ENCODE measurements around the gene CPAMD8. TPM values are rescaled to one million over a fixed set of nuclear protein-coding genes. Genes with fewer than 3 reads are reported as not detected.

Gene CPAMD8
- total and polyA plus RNA-seq, 2 donors (not counting 1 experiment from before 2014, with no cell fraction given) = 1.1 to 2.7 TPM

GRCh38 chr19:16890461-16891184 is 136.0 kb downstream of the CPAMD8 start:
- POLR2A ChIA-PET = no interaction called here
- Histone ChIP-seq H2AFZ (ENCODE audit: insufficient read depth, low read depth, low read length, poor library complexity, severe bottlenecking) (no peak overlapping the region), H3K4me1 (ENCODE audit: control insufficient read depth in 2 of 2, insufficient read depth in 2 of 2, low read length in 2 of 2) (peaks cover 31 to 51% of the 10 kb centered on the region in 2 donors), H3K36me3 (replicated peaks in 1 of 2; ENCODE audit: control extremely low read depth in 1 of 2, control insufficient read depth in 1 of 2, extremely low read depth in 1 of 2, insufficient read depth in 2 of 2, low read length in 1 of 2) (no peaks in the 10 kb centered on the region), H3K4me3 (ENCODE audit: control extremely low read depth in 1 of 5, extremely low read depth in 1 of 5, insufficient read depth in 1 of 5, low read depth in 2 of 5, low read length in 4 of 5) (no peak overlapping the region), H3K79me2 (ENCODE audit: control insufficient read depth, insufficient read depth, low read length) (no peaks in the 10 kb centered on the region), H3K9me3 (ENCODE audit: control extremely low read depth in 1 of 3, control insufficient read depth in 2 of 3, insufficient read depth in 1 of 3, low read length in 2 of 3) (peaks cover 0 to 10% (median 0%) of the 10 kb centered on the region in 3 donors), H3K4me2 (replicated peaks; ENCODE audit: low read depth, low read length, poor library complexity, severe bottlenecking) (no peak overlapping the region), H3K27me3 (replicated peaks in 1 of 4; ENCODE audit: control extremely low read depth in 1 of 4, control insufficient read depth in 3 of 4, insufficient read depth in 4 of 4, low read length in 3 of 4) (peaks cover 0 to 17% (median 5%) of the 10 kb centered on the region in 4 experiments), H3K9ac (ENCODE audit: low read length) (no peak overlapping the region), H3K27ac (ENCODE audit: low read length in 2 of 2) (no peak overlapping the region), H4K20me1 (ENCODE audit: control insufficient read depth, insufficient read depth, low read length, poor library complexity, severe bottlenecking) (no peaks in the 10 kb centered on the region)
- no peak for DNase-seq
- Mint-ChIP-seq H3K27me3 (peaks cover 3% of the 10 kb centered on the region), H3K4me3 (no peak overlapping the region), H3K27ac (no peak overlapping the region), H3K4me1 (peaks cover 55% of the 10 kb centered on the region), H3K9me3 (ENCODE audit: insufficient read depth) (no peaks in the 10 kb centered on the region)
- intact Hi-C loops (cut with micrococcal nuclease) = loop anchor here (10.0 kb wide), 1 partner anchor 414 kb away; the partner anchor contains the start of genes ABHD8, DDA1 and MRPL34
- WGBS (ENCODE audit: insufficient coverage) = 90% methylated on average over 14 of the region's 24 CpGs
- CTCF ChIA-PET = interaction anchor here (0.6 kb wide), 1 partner anchor 20 kb away, joined by 4 read pairs; no protein-coding TSS in a partner anchor
- no peak for TF ChIP-seq CTCF (IDR thresholded peaks at IDR 0.05)
- no peak for TF ChIP-seq EZH2 (IDR thresholded peaks at IDR 0.05; ENCODE audit: borderline replicate concordance, insufficient read depth, low read depth, low read length, poor library complexity, severe bottlenecking)
- no peak for ATAC-seq (ENCODE audit: low read depth)

- ChIA-PET POLR2A (no interaction called here), CTCF (no interaction called here)
- 98% methylated on average over 48 of the region's 48 CpGs for WGBS (ENCODE audit: insufficient coverage)
- Histone ChIP-seq H2AFZ (ENCODE audit: insufficient read depth, low read depth, low read length, poor library complexity, severe bottlenecking) (no peak overlapping the region), H3K79me2 (ENCODE audit: control insufficient read depth, insufficient read depth, low read length) (no peaks in the 10 kb centered on the region), H3K9ac (ENCODE audit: low read length) (no peak overlapping the region), H3K36me3 (replicated peaks in 1 of 2; ENCODE audit: control extremely low read depth in 1 of 2, control insufficient read depth in 1 of 2, extremely low read depth in 1 of 2, insufficient read depth in 2 of 2, low read length in 1 of 2) (no peaks in the 10 kb centered on the region), H3K27ac (ENCODE audit: low read length in 2 of 2) (no peak overlapping the region), H3K27me3 (replicated peaks in 1 of 4; ENCODE audit: control extremely low read depth in 1 of 4, control insufficient read depth in 3 of 4, insufficient read depth in 4 of 4, low read length in 3 of 4) (peaks cover 0 to 14% (median 5%) of the 10 kb centered on the region in 4 experiments), H3K4me2 (replicated peaks; ENCODE audit: low read depth, low read length, poor library complexity, severe bottlenecking) (no peak overlapping the region), H4K20me1 (ENCODE audit: control insufficient read depth, insufficient read depth, low read length, poor library complexity, severe bottlenecking) (no peaks in the 10 kb centered on the region), H3K9me3 (ENCODE audit: control extremely low read depth in 1 of 3, control insufficient read depth in 2 of 3, insufficient read depth in 1 of 3, low read length in 2 of 3) (peaks cover 0 to 8% (median 0%) of the 10 kb centered on the region in 3 donors), H3K4me3 (ENCODE audit: control extremely low read depth in 1 of 5, extremely low read depth in 1 of 5, insufficient read depth in 1 of 5, low read depth in 2 of 5, low read length in 4 of 5) (no peak overlapping the region), H3K4me1 (ENCODE audit: control insufficient read depth in 2 of 2, insufficient read depth in 2 of 2, low read length in 2 of 2) (peaks cover 31 to 51% of the 10 kb centered on the region in 2 donors)
- Mint-ChIP-seq H3K27ac (no peak overlapping the region), H3K27me3 (peaks cover 3% of the 10 kb centered on the region), H3K4me3 (no peak overlapping the region), H3K4me1 (peaks cover 50% of the 10 kb centered on the region), H3K9me3 (ENCODE audit: insufficient read depth) (no peaks in the 10 kb centered on the region)
- intact Hi-C loops (cut with micrococcal nuclease) = loop anchor here (10.0 kb wide), 1 partner anchor 415 kb away; the partner anchor contains the start of genes ABHD8, DDA1 and MRPL34
- no peak for TF ChIP-seq CTCF (IDR thresholded peaks at IDR 0.05)
- TF ChIP-seq EZH2 (IDR thresholded peaks at IDR 0.05; ENCODE audit: borderline replicate concordance, insufficient read depth, low read depth, low read length, poor library complexity, severe bottlenecking) = no peak
- ATAC-seq (ENCODE audit: low read depth) (no peak), DNase-seq (no peak)
Measured at GRCh38 chr19:16889883-16890460, 136.6 kb downstream of the CPAMD8 start.
